HL-60 (cell line): Measurements from ENCODE around the gene CDK8.
"Not testable (repeated sequence)": the region's sequence is repeated elsewhere in the genome, so short reads cannot be mapped to it uniquely, and the experiment has no call there.

ENCODE experiments used
- DNase-seq, 2 experiments: peaks; one replicate each; pipeline ENCODE4 v3.0.0-alpha.2; 2010 to 2020; ENCODE audit warnings: low read depth in 1 of 2, low spot score in 1 of 2
- H3K27ac ChIP-seq: fragments of 250-450 bp; sonication (Bioruptor Pico); replicated peaks from 2 replicates; pipeline ENCODE4 v1.5.1; 2020; ENCODE audit warnings: mild to moderate bottlenecking, moderate library complexity
- H3K27me3 ChIP-seq: fragments of 250-450 bp; sonication (Bioruptor Pico); 2 replicates; pipeline ENCODE4 v1.5.1; 2021; ENCODE audit warnings: mild to moderate bottlenecking, moderate library complexity; ENCODE audit not compliant: insufficient read depth, poor library complexity, severe bottlenecking
- H3K4me3 ChIP-seq: replicated peaks from 2 replicates; pipeline ENCODE4 v1.5.1; 2011; ENCODE audit warnings: mild to moderate bottlenecking, control low read depth, low read length; ENCODE audit not compliant: insufficient read depth
- CTCF ChIP-seq: IDR thresholded peaks from one replicate; pipeline ENCODE4 v1.5.1; 2011; ENCODE audit warnings: low read length, control low read depth, inconsistent platforms; ENCODE audit not compliant: insufficient read depth
- GABPA ChIP-seq: IDR thresholded peaks from 2 replicates; pipeline ENCODE4 v1.6.1; 2012; ENCODE audit warnings: low read depth
- POLR2AphosphoS5 ChIP-seq: IDR thresholded peaks from 2 replicates; pipeline ENCODE4 v1.6.1; 2012; ENCODE audit warnings: low read depth
- SPI1 ChIP-seq: IDR thresholded peaks from 2 replicates; pipeline ENCODE4 v1.6.1; 2012; ENCODE audit warnings: low read depth, mild to moderate bottlenecking, borderline replicate concordance
- TF ChIP-seq, protein P1 (sequence below): IDR thresholded peaks from 2 replicates; pipeline ENCODE4 v1.6.1; 2012; ENCODE audit warnings: low read depth; ENCODE audit not compliant: insufficient replicate concordance

Gene CDK8

DNA sequence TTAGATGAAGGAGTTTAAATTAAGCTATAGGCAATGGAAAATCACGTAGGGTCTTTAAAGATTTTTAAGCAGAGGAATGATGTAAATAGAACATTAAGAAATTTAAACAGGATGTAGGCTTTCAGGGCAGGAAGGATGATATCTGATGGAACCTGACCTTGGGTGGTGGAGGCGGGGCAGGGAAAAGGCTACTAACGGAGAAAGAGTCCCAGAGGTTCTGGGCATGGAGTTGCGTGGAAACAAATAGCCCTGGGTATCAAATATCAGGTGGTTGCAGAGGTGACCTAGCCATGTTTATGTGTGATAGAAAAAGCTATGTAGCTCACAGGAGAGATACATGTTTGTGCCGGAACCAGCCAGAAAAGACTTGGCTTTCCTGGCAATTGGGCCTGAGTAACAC lies 7.8 kb upstream of the CDK8 start:
- no peak for TF ChIP-seq POLR2AphosphoS5
- no peak for TF ChIP-seq CTCF
- no peak for TF ChIP-seq GABPA
- no peak for TF ChIP-seq SPI1
- TF ChIP-seq, protein P1, sequence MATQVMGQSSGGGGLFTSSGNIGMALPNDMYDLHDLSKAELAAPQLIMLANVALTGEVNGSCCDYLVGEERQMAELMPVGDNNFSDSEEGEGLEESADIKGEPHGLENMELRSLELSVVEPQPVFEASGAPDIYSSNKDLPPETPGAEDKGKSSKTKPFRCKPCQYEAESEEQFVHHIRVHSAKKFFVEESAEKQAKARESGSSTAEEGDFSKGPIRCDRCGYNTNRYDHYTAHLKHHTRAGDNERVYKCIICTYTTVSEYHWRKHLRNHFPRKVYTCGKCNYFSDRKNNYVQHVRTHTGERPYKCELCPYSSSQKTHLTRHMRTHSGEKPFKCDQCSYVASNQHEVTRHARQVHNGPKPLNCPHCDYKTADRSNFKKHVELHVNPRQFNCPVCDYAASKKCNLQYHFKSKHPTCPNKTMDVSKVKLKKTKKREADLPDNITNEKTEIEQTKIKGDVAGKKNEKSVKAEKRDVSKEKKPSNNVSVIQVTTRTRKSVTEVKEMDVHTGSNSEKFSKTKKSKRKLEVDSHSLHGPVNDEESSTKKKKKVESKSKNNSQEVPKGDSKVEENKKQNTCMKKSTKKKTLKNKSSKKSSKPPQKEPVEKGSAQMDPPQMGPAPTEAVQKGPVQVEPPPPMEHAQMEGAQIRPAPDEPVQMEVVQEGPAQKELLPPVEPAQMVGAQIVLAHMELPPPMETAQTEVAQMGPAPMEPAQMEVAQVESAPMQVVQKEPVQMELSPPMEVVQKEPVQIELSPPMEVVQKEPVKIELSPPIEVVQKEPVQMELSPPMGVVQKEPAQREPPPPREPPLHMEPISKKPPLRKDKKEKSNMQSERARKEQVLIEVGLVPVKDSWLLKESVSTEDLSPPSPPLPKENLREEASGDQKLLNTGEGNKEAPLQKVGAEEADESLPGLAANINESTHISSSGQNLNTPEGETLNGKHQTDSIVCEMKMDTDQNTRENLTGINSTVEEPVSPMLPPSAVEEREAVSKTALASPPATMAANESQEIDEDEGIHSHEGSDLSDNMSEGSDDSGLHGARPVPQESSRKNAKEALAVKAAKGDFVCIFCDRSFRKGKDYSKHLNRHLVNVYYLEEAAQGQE, result no peak
- Histone ChIP-seq H3K27me3 (no peaks in the 10 kb centered on the region), H3K27ac (no peak overlapping the region), H3K4me3 (no peak overlapping the region)
- no peak for DNase-seq

DNA sequence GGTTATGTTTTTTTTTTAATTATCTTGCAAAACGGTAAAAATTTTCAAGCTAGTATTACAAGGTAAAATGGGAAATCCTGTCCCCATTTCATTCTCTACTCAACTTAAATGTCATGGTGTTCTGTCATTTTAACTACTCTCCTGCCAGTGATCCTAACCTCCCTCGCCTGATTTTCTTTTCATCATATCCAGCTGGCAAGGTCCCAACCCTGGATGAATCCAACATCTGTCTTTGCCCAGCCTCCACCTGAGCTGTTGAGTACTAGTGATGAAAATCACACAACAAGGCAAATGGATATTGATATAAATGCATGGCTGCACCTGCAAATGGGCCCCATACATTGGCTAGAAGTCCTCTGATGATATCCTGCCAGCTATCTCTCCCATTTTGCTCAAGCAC lies 6.9 kb upstream of the CDK8 start:
- Histone ChIP-seq H3K4me3 (no peak overlapping the region), H3K27me3 (no peaks in the 10 kb centered on the region), H3K27ac (no peak overlapping the region)
- TF ChIP-seq SPI1 (no peak), CTCF (no peak), GABPA (no peak), POLR2AphosphoS5 (no peak)
- TF ChIP-seq, protein P1, result no peak
- no peak for DNase-seq

GRCh38 chr13:26247608-26248007 lies 6.3 kb upstream of the CDK8 start:
- H3K27ac ChIP-seq, result no peak overlapping the region
- no peak overlapping the region for H3K4me3 ChIP-seq
- no peak for TF ChIP-seq SPI1
- H3K27me3 ChIP-seq, result no peaks in the 10 kb centered on the region
- DNase-seq, result no peak

- Histone ChIP-seq H3K27ac (no peak overlapping the region), H3K27me3 (no peaks in the 10 kb centered on the region), H3K4me3 (no peak overlapping the region)
- TF ChIP-seq GABPA (no peak), POLR2AphosphoS5 (no peak), CTCF (no peak), SPI1 (no peak)
- TF ChIP-seq, protein P1, result no peak
- no peak for DNase-seq
Measured at GRCh38 chr13:26249551-26249950, 4.4 kb upstream of the CDK8 start.

DNA sequence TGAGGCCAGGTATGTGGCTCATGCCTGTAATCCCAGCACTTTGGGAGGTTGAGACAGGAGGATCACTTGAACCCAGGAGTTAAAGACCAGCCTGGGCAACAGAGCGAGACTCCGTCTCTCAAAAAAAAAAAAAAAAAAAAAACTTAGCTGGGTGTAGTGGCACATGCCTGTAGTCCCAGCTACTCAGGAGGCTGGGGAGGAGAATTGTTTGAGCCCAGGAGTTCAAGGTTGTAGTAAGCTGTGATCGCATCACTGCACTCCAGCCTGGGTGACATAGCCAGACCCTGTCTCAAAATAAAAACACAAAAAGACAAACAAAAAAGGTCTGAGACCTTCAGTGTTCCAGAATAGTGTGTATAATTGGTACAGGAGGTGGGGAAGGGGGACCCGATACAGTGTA lies 1.9 kb upstream of the CDK8 start:
- not testable (repeated sequence) for H3K27me3 ChIP-seq, DNase-seq, H3K27ac ChIP-seq, H3K4me3 ChIP-seq
